GM21515 (cell line): ENCODE results near the gene KCNK4.
"Not testable (repeated sequence)": the region's sequence is repeated elsewhere in the genome, so short reads cannot be mapped to it uniquely, and the experiment has no call there.

ENCODE experiments used
- ATAC-seq: cut with Tn5 transposase; IDR thresholded peaks from one replicate; pipeline ENCODE4 v1.9.1; 2021; ENCODE audit not compliant: unreplicated experiment

Gene KCNK4

DNA sequence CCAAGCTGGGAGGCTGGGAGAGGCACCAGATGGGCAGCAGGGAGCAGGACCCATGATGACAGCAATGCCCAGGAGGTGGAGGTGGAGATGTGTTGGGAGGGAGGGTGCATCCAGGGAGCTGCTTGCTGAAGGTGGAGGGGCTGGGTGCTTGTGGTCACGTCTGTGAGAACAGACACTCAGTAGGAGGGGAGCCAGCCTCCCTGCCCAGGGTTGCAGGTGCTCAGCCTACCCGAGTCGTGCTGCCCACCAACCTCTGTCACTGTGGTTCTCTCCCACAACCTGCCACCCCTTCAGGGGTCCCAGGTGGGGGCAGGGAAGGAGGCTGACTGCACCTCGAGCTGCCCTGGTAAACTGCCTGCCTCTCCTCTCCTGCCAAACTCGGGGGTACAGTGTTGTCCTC is 32.3 kb downstream of the KCNK4 start:
- ATAC-seq: no peak

DNA sequence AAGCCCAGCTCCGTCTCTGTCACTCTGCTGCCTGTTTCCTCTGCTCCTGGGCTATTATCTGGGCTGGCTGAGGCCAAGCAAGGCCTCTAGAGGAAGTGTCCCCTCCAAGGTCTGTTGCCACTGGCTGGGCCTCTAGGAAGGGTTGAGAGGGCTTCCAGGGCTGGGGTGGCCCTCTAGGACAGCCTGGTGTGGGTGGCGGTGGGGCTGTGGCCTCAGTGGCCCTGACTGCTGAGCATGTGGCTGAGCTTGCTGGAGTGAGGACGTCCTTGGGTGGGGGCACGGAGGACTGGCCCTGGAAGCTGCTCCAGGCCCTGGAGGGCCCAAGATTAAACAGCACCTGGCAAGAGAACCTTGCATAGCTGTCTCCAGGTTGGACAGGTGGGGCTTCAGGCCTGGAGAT is 32.9 kb downstream of the KCNK4 start:
- ATAC-seq: not testable (repeated sequence)

DNA sequence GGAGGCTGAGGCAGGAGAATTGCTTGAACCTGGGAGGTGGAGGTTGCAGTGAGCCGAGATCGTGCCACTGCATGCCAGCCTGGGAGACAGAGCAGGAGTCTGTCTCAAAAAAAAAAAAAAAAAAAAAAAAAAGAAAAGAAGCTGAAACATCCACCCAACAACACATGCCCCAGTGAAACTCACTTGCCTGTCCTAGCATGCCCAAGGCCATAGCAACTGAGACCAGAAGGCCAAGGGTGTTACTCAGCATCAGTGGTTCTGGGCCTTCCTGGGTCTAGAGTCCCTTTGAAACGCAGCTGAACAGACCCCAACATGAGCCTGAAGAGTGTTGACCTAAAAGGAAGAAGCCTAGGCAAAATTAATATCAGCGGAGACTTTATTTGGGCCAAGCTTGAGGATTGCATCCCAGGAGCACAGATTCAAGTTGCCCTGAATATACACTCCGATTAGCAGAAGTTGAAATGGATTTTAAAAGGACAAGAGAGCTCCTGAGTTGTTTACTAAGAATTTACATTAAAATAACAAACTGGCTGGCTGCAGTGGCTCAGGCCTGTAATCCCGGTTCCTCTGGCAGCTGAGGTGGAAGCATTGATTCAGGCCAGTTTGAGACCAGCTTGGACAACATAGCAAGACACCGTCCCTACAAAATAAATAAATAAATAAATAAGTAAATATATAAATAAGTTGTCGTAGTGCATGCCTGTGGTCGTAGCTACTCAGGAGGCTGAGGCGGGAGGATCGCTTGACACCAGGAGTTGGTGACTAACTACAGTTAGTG is 33.8 kb downstream of the KCNK4 start:
- ATAC-seq: no peak

DNA sequence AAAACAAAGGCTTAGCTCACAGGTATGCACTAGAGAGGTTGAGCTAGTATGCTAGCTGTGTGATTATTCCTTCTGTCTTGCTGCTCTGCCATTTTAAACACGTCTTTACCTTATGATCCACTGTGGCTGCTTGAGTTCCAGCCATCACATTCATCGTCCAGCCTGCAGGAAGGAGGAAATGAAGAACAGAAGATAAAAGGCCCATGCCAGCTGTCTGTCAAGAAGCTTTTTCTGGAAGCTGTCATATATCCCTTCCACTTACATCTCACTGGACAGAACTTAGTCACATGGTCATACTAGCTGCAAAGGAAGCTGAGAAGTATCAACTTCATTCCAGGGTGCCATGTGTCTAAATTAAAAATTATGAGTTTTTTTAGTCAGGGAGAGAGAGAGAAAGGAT is 36.3 kb downstream of the KCNK4 start:
- ATAC-seq: no peak

DNA sequence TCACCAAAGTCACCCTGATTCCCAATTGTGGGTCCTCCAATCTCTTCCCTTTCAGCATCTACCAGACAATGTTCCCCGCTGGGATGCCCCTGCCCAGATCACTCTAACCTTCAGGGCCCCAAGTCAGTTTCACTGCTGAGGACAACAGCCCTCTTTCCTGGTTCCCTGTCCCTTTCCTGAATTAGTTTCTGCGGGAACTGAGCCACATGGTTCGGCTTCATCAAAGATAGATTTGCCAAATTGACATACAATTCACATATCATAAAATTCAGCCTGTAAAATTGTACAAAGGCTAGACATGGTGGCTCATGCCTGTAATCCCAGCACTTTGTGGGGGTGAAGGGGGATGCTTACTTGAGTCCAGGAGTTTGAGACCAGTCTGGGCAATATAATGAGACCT is 36.9 kb downstream of the KCNK4 start:
- ATAC-seq: no peak

DNA sequence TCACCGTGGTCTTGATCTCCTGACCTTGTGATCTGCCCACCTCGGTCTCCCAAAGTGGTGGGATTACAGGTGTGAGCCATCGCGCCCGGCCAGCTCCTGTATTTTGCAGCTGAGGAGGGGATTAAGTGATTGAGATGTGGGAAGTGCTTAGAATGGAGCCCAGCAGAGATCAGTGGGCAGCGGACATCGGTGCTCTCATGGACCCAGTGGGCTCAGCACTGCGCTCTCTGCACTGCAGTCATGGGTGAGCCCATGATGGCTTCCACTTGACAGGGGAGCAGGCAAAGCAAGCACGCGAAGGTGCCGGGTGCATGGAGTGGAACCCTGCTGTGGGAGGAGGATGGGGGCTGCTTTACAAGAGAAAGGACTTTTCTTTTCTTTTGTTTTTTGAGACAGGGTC is 39.8 kb downstream of the KCNK4 start:
- no peak for ATAC-seq

DNA sequence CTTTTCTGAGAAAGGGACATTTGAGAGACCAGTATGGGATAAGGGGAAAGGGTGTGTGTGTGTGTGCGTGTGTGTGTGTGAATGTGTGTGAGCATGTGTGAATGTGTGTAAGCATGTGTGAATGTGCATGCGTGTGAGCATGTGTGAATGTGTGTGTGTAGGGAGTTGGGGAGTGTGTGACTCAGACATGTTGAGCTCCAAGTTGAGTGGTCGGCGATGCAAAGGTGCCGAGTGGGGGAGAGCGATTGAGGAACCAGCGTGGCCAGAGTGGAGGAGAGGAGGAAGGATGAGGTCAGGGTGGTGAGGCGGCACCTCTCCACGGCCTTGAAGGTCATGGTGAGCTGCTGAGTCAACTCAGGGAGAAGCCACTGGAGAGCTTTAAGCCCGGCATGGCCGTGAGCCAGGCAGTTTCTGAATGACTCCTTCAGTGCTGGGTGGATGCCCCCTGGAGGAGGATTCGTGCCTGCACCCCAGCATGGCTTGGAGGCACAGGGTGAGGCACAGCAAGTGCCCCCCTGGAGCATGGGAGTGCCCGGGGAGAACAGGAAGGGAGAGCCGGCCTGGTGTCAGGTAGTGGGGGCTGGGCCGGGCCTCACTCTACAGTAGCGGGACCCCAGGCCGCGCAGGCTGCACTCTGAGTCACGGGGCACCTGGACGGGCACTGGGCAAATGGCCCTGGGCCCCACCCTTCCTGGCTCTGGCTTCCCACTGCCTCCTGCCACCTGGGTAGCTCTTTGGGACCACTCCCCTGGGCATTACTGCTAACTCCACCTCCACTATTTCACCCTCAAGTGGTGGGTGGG is 40.7 kb downstream of the KCNK4 start:
- peak; percentile 44 for ATAC-seq

DNA sequence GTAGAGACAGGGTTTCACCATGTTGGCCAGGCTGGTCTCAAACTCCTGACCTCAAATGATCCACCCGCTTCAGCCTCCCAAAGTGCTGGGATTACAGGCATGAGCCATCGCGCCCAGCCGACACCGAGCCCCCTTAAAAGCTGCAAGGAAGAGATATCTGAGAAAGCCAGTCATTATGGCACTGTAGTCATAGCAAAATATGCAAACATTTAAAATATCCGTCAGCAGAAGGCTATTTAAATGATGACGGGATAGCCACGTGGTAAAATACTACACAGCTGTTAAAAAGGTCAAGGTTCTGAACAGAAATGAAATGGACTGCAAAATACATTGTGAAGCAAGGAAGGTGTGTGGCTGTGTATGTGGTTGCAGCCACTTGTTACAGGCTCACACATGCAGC is 42.5 kb downstream of the KCNK4 start:
- no peak for ATAC-seq

DNA sequence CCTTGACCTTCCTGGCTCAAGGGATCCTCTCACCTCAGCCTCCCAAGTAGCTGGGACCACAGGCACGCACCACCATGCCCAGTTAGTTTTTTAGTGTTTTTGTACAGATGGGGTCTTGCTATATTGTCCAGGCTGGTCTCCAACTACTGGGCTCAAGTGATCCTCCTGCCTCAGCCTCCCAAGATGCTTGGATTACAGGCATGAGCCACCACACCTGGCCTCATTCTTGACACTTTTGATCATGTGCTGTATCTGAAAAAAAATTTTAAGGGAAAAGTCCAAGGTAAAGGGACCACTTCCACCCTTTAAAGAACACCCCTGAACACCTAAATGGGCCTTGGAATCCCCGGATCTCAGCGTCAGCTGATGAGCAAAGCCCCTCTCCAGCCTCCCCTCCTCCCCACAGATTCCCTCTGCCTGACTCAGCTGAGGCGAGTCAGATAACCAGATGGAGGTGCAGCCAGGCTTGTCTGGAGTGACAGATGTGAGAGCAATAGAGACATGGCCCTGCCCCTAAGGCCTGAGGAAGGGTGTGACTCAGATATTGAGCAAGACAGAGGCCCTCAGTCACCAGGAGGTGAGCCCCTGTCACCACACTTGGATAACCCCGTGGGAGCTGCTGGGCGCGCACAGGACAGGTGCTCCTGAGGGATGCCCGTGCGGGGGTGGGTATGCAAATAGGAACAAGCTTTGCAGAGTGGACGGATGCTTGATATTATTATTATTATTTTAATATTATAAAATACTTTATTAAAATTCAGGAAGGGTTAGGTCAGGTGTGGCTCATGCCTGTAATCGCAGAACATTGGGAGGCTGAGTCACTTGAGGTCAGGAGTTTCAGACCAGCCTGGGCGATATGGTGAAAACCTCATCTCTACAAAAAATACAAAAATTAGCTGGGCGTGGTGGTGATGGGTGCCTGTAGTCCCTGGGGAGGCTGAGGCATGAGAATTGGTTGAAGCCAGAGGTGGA is 43.9 kb downstream of the KCNK4 start:
- peak; percentile 67 for ATAC-seq

DNA sequence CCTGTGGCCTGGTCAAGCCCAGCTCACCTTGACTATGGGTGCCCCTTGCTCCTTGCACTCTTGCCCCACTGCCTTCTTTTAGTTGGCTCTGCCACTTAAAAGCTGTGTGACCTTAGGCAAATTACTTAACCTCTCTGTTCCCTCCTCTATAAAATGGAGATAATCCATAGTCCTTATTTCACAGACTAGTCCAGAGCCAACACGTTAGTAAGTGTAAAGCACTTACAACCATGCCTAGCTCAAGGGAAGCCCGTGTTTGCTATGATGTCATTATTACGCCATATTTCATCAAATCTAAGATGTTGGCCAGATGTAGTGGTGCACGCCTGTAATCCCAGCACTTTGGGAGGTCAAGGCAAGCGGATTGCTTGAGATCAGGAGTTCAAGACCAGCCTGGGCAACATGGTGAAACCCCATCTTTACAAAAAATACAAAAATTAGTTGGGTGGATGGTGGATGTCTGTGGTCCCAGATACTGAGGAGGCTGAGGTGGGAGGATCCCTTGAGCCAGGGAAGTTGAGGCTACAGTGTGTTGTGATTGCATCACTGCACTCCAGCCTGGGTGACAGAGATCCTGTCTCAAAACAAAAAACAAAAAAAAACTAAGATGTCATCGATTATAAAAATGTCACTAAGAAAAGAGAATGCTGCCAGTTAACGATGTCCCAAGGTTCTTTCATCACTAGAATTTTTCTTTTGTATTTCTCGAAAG is 46.6 kb downstream of the KCNK4 start:
- ATAC-seq: no peak

DNA sequence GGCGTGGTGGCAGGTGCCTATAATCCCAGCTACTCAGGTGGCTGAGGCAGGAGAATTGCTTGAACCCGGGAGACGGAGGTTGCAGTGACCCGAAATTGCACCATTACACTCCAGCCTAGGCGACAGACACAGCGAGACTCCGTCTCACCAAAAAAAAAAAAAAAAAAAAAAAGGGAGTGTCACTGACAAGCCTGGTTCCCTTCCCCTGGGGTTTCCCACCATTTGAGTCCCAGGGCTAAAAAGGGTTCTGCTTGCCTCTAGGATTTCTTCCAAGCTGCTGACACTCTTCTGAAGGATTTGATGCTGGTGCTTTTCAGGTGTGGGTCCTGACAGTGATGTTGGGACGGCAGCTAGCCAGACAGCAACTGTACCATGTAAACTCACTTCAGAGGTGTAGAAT is 47.6 kb downstream of the KCNK4 start:
- no peak for ATAC-seq

DNA sequence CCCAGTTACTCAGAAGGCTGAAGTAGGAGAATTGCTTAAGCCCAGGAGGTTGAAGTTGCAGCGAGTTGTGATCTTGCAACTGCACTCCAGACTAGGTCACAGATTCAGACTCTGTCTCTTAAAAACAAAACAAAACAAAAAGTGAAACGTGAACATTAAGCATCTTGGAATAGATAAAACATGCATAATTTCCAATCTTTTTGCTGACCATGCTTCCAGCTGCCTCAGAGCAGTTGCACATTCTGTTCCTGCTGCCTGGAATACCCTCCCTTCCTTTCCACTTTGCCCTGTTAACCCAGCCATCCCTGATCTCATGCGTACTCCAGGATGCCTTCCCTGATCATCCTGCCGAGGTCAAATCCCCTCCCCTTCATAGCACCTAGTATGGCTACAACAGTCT is 48.2 kb downstream of the KCNK4 start:
- ATAC-seq: no peak

DNA sequence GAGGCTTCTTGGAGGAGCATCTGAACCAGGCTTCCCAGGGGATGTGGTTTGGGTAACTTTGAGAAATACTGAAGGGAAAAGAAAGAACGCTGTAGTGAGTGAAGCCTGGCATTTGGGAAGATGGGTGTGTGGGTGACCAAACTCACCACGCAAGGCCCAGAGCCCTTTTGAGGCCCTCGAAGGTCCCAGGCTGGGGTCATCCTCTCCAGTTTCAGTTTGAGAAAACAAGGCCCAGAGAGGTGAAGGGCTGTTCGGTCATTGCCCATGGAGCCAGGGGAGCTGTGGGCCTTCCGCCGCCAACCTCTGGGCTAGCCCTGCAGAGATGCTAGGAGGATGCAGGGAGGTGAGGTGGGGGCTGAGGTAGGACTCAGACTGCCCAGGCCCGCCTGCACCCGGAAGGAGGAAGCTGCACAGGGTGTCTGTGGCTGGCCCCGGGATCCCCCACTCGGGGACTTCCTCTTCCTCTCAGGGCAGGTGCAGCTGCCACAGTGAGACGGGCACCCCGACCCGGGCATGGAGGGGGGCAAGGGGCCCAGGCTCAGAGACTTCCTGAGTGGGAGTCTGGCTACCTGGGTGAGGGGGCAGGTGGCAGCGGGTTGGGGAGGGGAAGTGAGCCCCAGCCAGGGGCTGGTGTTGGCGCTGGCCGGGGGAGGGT is 48.8 kb downstream of the KCNK4 start, which contains the start of gene CCDC88B:
Gene CCDC88B (plus strand): TSS at position 451 of the 655 bp plus-strand sequence. CDS start 63 bp downstream, at position 514.
- ATAC-seq: no peak

DNA sequence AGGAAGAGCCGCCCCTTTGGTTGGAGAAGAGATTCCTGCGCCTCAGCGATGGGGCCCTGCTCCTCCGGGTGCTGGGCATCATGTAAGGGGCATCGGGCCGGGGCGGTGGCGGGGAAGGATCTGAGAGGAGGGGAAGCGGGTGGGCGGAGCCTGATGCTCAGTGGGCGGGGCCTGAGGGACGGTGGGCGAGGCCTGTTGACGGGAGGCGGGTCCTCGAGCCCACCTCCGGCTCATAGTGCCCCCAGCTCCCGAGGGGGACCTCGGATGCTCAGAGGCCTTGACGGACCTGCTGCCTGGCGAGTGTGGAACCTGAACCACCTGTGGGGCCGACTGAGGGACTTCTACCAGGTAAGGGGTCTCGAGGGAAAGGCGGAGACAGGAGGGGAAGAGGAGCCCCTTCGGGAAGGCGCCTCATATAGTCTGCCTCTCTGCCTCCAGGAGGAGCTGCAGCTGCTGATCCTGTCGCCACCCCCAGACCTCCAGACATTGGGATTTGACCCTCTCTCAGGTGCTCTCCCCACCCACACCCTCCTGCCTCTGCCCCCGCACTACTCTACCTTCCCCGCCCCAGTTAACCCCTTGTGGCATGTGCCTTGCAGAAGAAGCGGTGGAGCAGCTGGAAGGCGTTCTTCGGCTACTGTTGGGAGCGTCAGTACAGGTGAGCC is 49.7 kb downstream of the KCNK4 start:
- no peak for ATAC-seq

DNA sequence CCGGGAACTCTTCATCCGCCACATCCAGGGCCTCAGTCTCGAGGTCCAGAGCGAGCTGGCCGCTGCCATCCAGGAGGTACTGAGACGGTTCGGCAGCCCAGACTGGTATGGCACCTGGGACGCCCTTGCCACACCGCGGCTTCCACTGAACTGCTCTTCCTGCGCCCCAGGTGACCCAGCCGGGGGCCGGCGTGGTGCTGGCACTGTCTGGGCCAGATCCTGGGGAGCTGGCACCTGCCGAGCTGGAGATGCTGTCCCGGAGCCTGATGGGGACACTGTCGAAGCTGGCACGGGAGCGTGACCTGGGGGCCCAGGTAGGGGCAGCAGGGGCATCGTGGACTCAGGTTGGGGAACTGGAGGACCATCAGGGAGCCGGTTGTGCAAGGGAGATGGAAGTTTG is 50.3 kb downstream of the KCNK4 start:
- ATAC-seq: no peak

DNA sequence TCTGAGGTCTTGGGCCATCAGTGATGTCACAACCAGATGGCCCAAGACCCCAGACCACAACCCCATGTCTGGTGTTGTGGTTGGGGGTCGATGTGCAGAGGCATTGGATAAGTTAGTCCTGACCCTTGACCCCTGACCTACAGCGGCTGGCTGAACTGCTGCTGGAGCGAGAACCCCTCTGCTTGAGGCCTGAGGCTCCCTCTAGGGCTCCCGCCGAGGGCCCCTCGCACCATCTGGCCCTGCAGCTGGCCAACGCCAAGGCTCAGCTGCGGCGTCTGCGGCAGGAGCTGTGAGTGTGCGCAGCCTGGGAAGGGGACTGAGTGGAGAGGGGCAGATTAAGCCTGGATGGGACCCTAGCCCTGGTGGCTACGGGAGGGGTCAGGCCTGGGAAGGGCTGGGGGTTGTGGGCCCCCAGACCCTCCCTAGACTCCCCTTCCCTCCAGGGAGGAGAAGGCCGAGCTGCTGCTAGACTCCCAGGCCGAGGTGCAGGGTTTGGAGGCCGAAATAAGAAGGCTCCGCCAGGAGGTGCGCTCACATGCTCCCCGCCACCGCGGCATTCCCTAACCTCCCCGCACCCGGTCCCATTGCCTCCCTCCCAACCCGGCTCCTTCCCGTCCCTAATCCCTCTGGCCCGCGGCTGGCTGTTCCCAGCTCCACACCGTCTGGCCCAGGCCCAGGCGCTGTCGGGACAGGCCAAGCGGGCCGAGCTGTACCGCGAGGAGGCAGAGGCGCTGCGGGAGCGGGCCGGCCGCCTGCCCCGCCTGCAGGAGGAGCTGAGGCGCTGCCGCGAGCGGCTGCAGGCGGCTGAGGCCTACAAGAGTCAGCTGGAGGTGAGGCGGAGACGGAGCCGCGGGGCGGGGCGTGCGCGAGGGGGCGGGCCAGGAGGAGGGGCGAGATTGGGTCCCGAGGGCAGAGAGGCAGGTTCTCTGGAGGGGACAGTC is 51.0 kb downstream of the KCNK4 start:
- ATAC-seq: no peak

DNA sequence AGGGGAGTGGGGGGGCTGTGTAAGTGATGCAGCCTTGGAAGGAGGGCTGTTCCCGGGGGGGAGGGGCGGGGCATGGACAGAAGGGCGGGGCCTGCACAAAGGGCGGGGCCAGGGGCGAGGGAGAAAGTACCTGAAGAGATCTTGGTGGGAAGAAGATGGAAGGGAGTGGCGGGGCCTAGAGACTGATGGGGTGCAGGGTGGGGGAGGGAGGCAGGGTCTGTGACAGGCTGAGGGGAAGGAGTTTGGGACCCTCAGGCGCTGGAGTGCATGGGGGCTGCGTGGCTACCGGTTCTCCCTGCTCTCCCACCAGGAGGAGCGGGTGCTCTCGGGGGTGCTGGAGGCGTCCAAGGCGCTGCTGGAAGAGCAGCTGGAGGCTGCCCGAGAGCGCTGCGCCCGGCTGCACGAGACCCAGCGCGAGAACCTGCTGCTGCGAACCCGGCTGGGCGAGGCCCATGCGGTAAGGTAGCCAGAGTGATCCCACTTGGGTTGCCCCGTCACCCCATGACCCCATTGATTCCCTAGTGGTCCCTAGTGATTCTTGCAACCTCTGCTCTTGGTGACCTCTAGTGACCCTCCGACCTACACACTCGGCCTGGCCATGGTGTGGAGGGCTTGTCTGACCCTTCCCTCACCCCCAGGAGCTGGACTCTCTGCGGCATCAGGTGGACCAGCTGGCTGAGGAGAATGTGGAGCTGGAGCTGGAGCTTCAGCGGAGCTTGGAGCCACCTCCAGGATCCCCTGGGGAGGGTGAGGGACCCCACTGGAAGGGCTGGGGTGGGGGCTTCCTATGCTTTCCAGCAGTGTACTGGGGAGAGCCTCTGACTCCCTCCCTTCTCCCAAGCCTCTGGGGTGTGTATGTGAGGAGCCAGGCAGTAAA is 52.0 kb downstream of the KCNK4 start:
- no peak for ATAC-seq
